ENCODE results near the gene SLC6A15.

DNA sequence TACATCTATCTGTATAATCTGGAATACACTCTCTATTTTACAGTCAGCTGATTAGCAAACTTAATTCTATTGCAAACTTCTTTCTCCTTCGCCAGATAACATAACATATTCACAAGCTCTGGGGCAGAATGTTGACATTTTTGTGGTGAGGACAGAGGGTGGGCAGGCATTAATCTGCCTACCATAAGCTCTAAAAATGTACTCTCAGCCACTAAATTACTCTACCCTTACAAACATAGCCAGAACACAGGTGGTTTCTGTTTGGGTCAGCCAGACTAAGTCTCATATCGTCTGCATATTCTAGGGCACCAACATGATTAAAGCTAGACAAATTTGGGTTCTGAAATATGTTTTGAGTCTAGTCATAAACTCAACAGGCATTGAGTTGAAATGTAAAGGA is 90.1 kb downstream of the SLC6A15 start:
- TF ChIP-seq CTCF (IDR thresholded peaks at IDR 0.05) (no peak), POLR2A (IDR thresholded peaks at IDR 0.05) (no peak)

Data from right lobe of liver (tissue), 4 donors.